ENCODE results near the gene TUBAL3. TPM values are rescaled to one million over a fixed set of nuclear protein-coding genes. Genes with fewer than 3 reads are reported as not detected.

The TUBAL3 gene
- total and polyA plus RNA-seq, 9 donors = 0.15 to 0.34 (median 0.15) TPM; not detected in 6

GRCh38 chr10:5449227-5449626 lies 44.6 kb upstream of the TUBAL3 start:
- no peaks in the 10 kb centered on the region for H3K9me3 ChIP-seq
- no peak for DNase-seq
- no peaks in the 10 kb centered on the region for H3K36me3 ChIP-seq
- intact Hi-C loops (cut with DNase I) = loop anchor here in 3 of 4 donors (5.0 to 10.0 kb wide), 2 partner anchors 173 to 426 kb away; no protein-coding TSS in a partner anchor
- TF ChIP-seq EP300 (IDR thresholded peaks at IDR 0.05) (no peak), CTCF (IDR thresholded peaks at IDR 0.05) (no peak), POLR2A (IDR thresholded peaks at IDR 0.05) (no peak)
- 11 to 25% (median 25%) methylated on average over 2 of the region's 2 CpGs for WGBS, 3 donors
- peak overlapping the region in 1 of 2 donors; percentile 38 for H3K27ac ChIP-seq
- H3K27me3 ChIP-seq = no peaks in the 10 kb centered on the region
- H3K4me1 ChIP-seq (ENCODE audit: insufficient read depth) = no peaks in the 10 kb centered on the region
- peak overlapping the region; percentile 10 for H3K4me3 ChIP-seq

DNA sequence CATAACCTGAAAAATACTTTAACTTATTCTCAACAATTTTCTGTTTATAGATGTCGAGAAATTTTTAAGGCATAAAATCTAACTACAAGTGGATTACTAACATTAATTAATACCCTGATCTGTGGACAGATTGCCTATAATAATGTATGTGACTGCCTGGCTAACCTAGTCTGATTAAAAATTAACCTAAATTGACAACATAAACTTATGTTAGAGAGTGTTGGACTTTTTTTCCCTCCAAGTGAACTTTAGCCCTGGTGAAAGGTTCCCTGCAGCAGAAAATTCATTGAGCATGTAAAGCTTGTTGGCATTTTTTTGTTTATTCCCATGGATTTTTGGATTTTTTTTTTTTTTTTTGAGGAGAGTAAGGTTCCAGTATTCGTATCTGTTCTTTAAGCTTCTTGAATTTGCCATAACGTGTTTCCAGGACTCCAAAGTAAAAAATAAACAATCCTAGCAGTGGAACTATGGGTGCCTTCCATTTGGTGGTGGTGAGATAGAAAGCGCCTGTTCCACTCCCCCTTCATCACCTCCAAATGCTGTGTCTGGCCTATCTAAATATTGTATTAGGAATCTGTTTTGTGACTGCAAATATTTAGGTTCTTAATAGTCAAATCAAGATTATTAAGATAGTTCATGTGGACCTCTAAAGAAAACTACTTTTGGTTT lies 43.8 kb upstream of the TUBAL3 start:
- Histone ChIP-seq H3K4me1 (ENCODE audit: insufficient read depth) (no peaks in the 10 kb centered on the region), H3K27ac (peak overlapping the region in 1 of 2 donors; percentile 51), H3K36me3 (no peaks in the 10 kb centered on the region), H3K9me3 (no peaks in the 10 kb centered on the region), H3K4me3 (peak overlapping the region; percentile 49), H3K27me3 (no peaks in the 10 kb centered on the region)
- no peak for TF ChIP-seq EP300 (IDR thresholded peaks at IDR 0.05)
- TF ChIP-seq CTCF (IDR thresholded peaks at IDR 0.05) = no peak
- no peak for TF ChIP-seq POLR2A (IDR thresholded peaks at IDR 0.05)
- DNase-seq = no peak
- intact Hi-C loops (cut with DNase I) = loop anchor here in 3 of 4 donors (5.0 to 10.0 kb wide), 2 partner anchors 174 to 426 kb away; no protein-coding TSS in a partner anchor
- 28 to 44% (median 33%) methylated on average over 4 of the region's 4 CpGs for WGBS, 3 donors

DNA sequence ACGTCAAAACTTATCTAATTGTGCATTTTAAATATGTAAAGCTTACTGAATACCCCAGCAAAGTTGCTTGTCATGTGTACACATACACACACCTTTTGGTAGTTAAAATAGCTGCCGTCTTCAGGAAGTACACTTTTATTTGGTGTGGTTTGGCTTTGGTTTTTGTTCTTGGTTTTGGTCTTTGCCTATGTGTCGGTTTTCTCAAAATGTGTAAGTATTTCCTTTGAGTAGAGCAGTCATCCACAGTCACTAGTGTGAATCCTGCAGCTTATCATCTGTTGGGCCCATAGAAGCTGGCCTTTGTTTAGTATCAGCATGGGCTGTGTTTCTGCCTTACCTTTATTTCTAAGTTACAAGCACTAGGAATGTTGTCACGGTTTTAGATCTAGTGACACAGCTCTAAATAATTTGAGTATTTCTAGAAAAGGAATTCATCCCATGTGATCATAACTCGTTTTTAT lies 43.0 kb upstream of the TUBAL3 start:
- intact Hi-C loops (cut with DNase I) = loop anchor here in 3 of 4 donors (5.0 to 10.0 kb wide), 2 partner anchors 175 to 427 kb away; no protein-coding TSS in a partner anchor
- TF ChIP-seq EP300 (IDR thresholded peaks at IDR 0.05) (no peak), CTCF (IDR thresholded peaks at IDR 0.05) (no peak), POLR2A (IDR thresholded peaks at IDR 0.05) (no peak)
- 3 to 8% (median 7%) methylated on average over 5 of the region's 5 CpGs for WGBS, 3 donors
- Histone ChIP-seq H3K4me1 (ENCODE audit: insufficient read depth) (peaks cover under 1% of the 10 kb centered on the region), H3K9me3 (no peaks in the 10 kb centered on the region), H3K27me3 (no peaks in the 10 kb centered on the region), H3K4me3 (peak overlapping the region; percentile 49), H3K36me3 (no peaks in the 10 kb centered on the region), H3K27ac (peak overlapping the region; percentile 17 to 51)
- no peak for DNase-seq

DNA sequence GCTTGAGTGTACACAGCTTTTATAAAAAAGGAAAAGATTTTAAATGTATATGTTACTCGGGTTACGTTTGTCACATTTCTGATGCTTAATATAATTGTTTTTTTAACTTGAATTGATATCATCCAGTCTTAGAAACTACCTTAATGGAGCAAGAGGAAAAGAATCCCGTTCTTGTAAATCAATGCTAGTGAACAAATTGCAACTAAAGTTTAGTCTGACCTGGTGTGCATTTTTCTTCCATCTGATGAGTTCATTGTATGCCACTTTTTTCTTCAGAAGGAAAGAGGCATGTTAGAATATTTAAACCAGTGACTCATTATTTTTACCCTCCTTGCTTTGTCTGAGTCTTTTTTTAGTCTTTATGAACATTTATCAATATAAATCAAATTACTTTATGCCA lies 42.4 kb upstream of the TUBAL3 start:
- Histone ChIP-seq H3K36me3 (no peaks in the 10 kb centered on the region), H3K27me3 (no peaks in the 10 kb centered on the region), H3K4me3 (peak overlapping the region; percentile 49), H3K27ac (peak overlapping the region in 1 of 2 donors; percentile 51), H3K9me3 (no peaks in the 10 kb centered on the region), H3K4me1 (ENCODE audit: insufficient read depth) (peaks cover 3% of the 10 kb centered on the region)
- 5 to 11% (median 9%) methylated on average over 3 of the region's 3 CpGs for WGBS, 3 donors
- TF ChIP-seq EP300 (IDR thresholded peaks at IDR 0.05) = no peak
- TF ChIP-seq POLR2A (IDR thresholded peaks at IDR 0.05) = no peak
- no peak for TF ChIP-seq CTCF (IDR thresholded peaks at IDR 0.05)
- no peak for DNase-seq
- intact Hi-C loops (cut with DNase I) = loop anchor here in 3 of 4 donors (5.0 to 10.0 kb wide), 2 partner anchors 175 to 428 kb away; no protein-coding TSS in a partner anchor

All from ovary (tissue), 9 donors.